ENCODE data around the gene CREB5. TPM values are rescaled to one million over a fixed set of nuclear protein-coding genes. Genes with fewer than 3 reads are reported as not detected.

CREB5 gene
- total RNA-seq, 1 donor from 2014 or later = 52.2 TPM

DNA sequence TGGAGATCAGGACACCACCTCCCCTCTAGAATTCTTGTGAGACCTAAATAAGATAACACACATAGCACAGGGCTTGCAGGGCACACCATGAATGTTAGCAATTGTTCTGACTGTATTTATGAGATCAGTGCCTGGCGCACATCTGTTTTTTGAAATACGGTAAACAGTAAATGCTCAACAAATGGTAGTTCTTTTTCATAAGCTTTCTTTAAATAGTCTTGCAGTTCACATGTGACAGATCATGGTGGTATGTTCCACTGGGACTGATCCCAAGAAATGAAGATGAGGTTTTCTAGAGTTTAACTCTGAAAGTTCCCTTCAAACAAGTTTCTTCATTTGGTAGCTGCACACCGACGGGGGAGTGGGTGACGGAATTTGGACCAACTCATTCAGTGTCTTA is 34.8 kb downstream of the CREB5 start:
- Histone ChIP-seq H3K36me3 (ENCODE audit: control insufficient read depth in 3 of 3, insufficient read depth in 3 of 3, low read length in 3 of 3) (peaks cover 0 to 2% (median 0%) of the 10 kb centered on the region in 3 donors), H3K9me3 (ENCODE audit: control insufficient read depth in 3 of 3, low read length in 3 of 3) (no peaks in the 10 kb centered on the region), H3K4me3 (ENCODE audit: low read length in 3 of 3) (no peak overlapping the region), H3K27me3 (ENCODE audit: control insufficient read depth in 3 of 3, insufficient read depth in 3 of 3, low read length in 3 of 3) (no peaks in the 10 kb centered on the region), H3K4me1 (ENCODE audit: control insufficient read depth in 3 of 3, insufficient read depth in 3 of 3, low read length in 3 of 3) (no peaks in the 10 kb centered on the region), H3K9ac (ENCODE audit: low read depth in 1 of 3, low read length in 3 of 3) (no peak overlapping the region), H3K27ac (ENCODE audit: low read depth, low read length) (no peak overlapping the region)

DNA sequence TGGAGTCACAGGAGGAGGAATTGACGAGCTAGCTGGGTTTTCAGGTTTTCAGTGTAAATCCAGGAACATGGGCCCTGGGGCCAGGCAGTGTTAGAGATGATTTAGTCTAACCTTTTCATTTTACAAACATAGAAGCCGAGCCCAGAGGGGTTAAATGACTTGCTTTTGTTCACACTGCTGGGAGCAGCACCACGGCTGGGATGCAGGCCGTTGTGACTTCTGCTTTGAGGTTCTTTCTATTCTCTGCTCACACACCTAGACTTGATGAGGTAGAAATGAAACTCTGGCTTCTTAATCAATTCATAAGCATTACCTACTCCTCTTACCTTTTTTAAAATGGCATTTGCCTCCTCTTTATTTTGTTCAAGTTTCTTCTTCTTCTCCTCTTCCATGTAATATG is 36.4 kb downstream of the CREB5 start:
- no peaks in the 10 kb centered on the region for H3K27me3 ChIP-seq (ENCODE audit: control insufficient read depth in 3 of 3, insufficient read depth in 3 of 3, low read length in 3 of 3)
- H3K36me3 ChIP-seq (ENCODE audit: control insufficient read depth in 3 of 3, insufficient read depth in 3 of 3, low read length in 3 of 3) = peaks cover 0 to 2% (median 0%) of the 10 kb centered on the region in 3 donors
- H3K27ac ChIP-seq (ENCODE audit: low read depth, low read length) = no peak overlapping the region
- no peaks in the 10 kb centered on the region for H3K9me3 ChIP-seq (ENCODE audit: control insufficient read depth in 3 of 3, low read length in 3 of 3)
- no peak overlapping the region for H3K4me3 ChIP-seq (ENCODE audit: low read length in 3 of 3)
- H3K4me1 ChIP-seq (ENCODE audit: control insufficient read depth in 3 of 3, insufficient read depth in 3 of 3, low read length in 3 of 3) = no peaks in the 10 kb centered on the region
- H3K9ac ChIP-seq (ENCODE audit: low read depth in 1 of 3, low read length in 3 of 3) = no peak overlapping the region

DNA sequence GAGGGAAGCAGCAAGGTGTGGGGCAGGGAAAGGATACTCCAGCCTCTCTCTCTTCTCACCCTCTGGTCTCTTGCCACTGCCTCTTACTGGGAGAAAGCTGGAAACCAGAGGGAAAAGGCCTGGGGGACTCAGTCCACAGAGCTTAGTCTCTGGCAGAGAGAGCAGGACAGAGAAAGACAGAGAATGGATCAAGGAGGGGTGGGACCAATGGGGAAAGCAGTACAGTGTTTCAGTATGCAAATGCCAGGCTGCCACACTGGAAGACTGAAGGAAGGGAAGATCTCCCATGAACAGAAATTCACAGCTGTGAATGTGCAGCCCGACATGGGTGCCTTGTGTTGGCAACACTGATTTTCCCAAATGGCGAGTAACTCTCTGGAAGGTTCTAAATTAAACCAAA is 40.4 kb downstream of the CREB5 start:
- H3K36me3 ChIP-seq (ENCODE audit: control insufficient read depth in 3 of 3, insufficient read depth in 3 of 3, low read length in 3 of 3) = no peaks in the 10 kb centered on the region
- H3K4me3 ChIP-seq (ENCODE audit: low read length in 3 of 3) = no peak overlapping the region
- H3K27ac ChIP-seq (ENCODE audit: low read depth, low read length) = no peak overlapping the region
- no peaks in the 10 kb centered on the region for H3K9me3 ChIP-seq (ENCODE audit: control insufficient read depth in 3 of 3, low read length in 3 of 3)
- no peaks in the 10 kb centered on the region for H3K4me1 ChIP-seq (ENCODE audit: control insufficient read depth in 3 of 3, insufficient read depth in 3 of 3, low read length in 3 of 3)
- H3K9ac ChIP-seq (ENCODE audit: low read depth in 1 of 3, low read length in 3 of 3) = no peak overlapping the region
- no peaks in the 10 kb centered on the region for H3K27me3 ChIP-seq (ENCODE audit: control insufficient read depth in 3 of 3, insufficient read depth in 3 of 3, low read length in 3 of 3)

DNA sequence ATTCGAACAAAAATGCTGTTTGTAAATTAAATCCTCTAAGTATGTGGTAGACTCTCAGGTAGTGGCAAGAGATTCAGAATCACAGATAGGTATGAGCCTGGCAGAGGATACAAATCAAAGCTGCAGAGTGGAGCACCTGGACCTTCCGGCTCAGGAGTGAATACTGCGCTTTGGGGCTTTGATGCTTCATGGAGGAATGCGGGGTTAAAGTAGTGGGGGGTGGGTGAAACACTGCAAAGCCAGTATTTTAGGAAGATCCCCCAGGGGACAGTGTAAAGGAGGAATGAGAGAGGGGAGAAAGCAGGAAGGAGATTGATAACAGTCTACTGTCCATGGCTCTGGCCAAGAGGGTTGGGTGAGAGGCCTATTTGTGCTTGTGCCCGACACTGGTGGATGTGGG is 43.2 kb downstream of the CREB5 start:
- no peaks in the 10 kb centered on the region for H3K36me3 ChIP-seq (ENCODE audit: control insufficient read depth in 3 of 3, insufficient read depth in 3 of 3, low read length in 3 of 3)
- no peak overlapping the region for H3K9ac ChIP-seq (ENCODE audit: low read depth in 1 of 3, low read length in 3 of 3)
- no peaks in the 10 kb centered on the region for H3K4me1 ChIP-seq (ENCODE audit: control insufficient read depth in 3 of 3, insufficient read depth in 3 of 3, low read length in 3 of 3)
- no peak overlapping the region for H3K4me3 ChIP-seq (ENCODE audit: low read length in 3 of 3)
- no peaks in the 10 kb centered on the region for H3K9me3 ChIP-seq (ENCODE audit: control insufficient read depth in 3 of 3, low read length in 3 of 3)
- H3K27me3 ChIP-seq (ENCODE audit: control insufficient read depth in 3 of 3, insufficient read depth in 3 of 3, low read length in 3 of 3) = no peaks in the 10 kb centered on the region
- no peak overlapping the region for H3K27ac ChIP-seq (ENCODE audit: low read depth, low read length)

DNA sequence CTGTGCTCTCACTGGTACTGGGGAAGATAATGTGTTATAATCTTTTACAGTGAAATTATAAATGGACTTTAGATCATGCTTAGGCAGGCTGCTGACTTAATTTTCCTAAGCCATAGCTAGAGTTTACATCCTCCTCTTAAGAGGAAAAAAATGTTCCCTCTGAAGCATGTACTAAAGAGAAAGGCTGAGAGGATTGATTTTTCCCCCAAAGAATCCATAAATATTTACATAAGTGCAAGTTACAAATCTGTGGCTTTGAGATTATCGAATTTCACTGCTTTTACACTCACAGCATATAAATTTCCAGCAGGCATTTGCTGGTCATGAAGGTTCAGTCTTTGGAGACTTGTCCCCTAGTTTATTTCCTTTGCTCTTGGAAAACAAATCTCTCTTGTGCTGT is 43.7 kb downstream of the CREB5 start:
- Histone ChIP-seq H3K27me3 (ENCODE audit: control insufficient read depth in 3 of 3, insufficient read depth in 3 of 3, low read length in 3 of 3) (no peaks in the 10 kb centered on the region), H3K36me3 (ENCODE audit: control insufficient read depth in 3 of 3, insufficient read depth in 3 of 3, low read length in 3 of 3) (no peaks in the 10 kb centered on the region), H3K27ac (ENCODE audit: low read depth, low read length) (no peak overlapping the region), H3K4me3 (ENCODE audit: low read length in 3 of 3) (no peak overlapping the region), H3K9me3 (ENCODE audit: control insufficient read depth in 3 of 3, low read length in 3 of 3) (no peaks in the 10 kb centered on the region), H3K9ac (ENCODE audit: low read depth in 1 of 3, low read length in 3 of 3) (no peak overlapping the region), H3K4me1 (ENCODE audit: control insufficient read depth in 3 of 3, insufficient read depth in 3 of 3, low read length in 3 of 3) (no peaks in the 10 kb centered on the region)

DNA sequence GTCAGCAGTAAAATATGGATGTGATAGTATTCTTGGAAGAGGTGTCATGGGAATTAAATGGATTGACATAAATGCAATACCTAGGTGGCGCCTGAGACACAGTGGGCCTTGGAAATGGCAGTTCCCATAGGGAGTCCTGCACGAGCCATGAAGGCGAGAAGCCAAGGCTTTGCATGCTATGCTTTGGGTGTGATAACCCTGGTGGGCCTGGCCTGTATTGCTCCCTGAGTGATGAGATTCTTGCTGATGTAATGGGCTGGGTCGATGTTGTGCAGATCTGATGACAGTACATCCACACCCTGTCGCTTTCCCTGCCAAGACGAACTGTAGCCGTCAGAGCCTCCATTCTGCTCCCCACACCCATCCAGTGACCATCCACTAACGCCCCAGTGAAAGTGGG is 46.4 kb downstream of the CREB5 start:
- Histone ChIP-seq H3K9ac (ENCODE audit: low read depth in 1 of 3, low read length in 3 of 3) (no peak overlapping the region), H3K4me1 (ENCODE audit: control insufficient read depth in 3 of 3, insufficient read depth in 3 of 3, low read length in 3 of 3) (no peaks in the 10 kb centered on the region), H3K27me3 (ENCODE audit: control insufficient read depth in 3 of 3, insufficient read depth in 3 of 3, low read length in 3 of 3) (no peaks in the 10 kb centered on the region), H3K9me3 (ENCODE audit: control insufficient read depth in 3 of 3, low read length in 3 of 3) (no peaks in the 10 kb centered on the region), H3K36me3 (ENCODE audit: control insufficient read depth in 3 of 3, insufficient read depth in 3 of 3, low read length in 3 of 3) (no peaks in the 10 kb centered on the region), H3K27ac (ENCODE audit: low read depth, low read length) (no peak overlapping the region), H3K4me3 (ENCODE audit: low read length in 3 of 3) (no peak overlapping the region)

DNA sequence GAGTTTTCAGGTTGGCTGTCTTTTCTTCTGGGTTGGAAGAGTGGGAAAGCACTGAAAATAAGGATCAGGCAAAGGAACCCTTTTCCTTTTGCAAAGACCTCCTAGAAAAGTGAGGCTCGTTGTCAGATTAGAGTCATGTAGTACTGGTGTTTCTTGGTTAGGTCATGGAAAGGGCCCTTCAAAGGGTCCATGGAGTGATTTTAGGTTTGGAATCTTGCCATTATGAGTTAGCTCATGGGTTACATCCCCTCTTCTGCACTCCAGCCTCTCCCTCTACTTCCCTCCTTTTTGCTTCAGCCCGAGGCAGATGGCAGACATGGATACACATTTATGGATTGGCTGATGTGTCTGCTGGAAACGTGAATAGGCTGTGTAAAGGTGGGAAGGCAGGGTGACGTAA is 47.0 kb downstream of the CREB5 start:
- no peaks in the 10 kb centered on the region for H3K4me1 ChIP-seq (ENCODE audit: control insufficient read depth in 3 of 3, insufficient read depth in 3 of 3, low read length in 3 of 3)
- H3K36me3 ChIP-seq (ENCODE audit: control insufficient read depth in 3 of 3, insufficient read depth in 3 of 3, low read length in 3 of 3) = no peaks in the 10 kb centered on the region
- no peaks in the 10 kb centered on the region for H3K9me3 ChIP-seq (ENCODE audit: control insufficient read depth in 3 of 3, low read length in 3 of 3)
- H3K27me3 ChIP-seq (ENCODE audit: control insufficient read depth in 3 of 3, insufficient read depth in 3 of 3, low read length in 3 of 3) = no peaks in the 10 kb centered on the region
- no peak overlapping the region for H3K4me3 ChIP-seq (ENCODE audit: low read length in 3 of 3)
- H3K9ac ChIP-seq (ENCODE audit: low read depth in 1 of 3, low read length in 3 of 3) = no peak overlapping the region
- no peak overlapping the region for H3K27ac ChIP-seq (ENCODE audit: low read depth, low read length)

DNA sequence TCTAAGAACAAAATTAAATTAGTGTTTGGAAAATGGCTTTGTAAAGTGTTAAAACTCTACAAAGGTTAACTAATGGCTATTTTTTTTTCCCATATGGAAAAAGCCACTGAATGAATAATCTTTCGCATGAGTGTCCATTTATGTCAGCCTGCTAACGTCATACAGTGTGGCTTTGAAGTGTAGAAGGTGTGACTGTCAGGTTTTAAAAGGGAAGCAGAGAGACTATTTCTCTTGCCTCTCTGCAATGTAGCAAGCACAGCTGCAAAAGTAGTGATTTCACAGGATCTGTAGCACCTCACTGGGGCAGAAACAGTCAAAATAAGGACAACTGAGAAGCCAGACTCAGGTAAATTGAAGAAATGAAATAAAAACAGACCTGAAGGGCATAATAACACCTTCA is 53.4 kb downstream of the CREB5 start:
- H3K27ac ChIP-seq (ENCODE audit: low read depth, low read length) = no peak overlapping the region
- no peaks in the 10 kb centered on the region for H3K27me3 ChIP-seq (ENCODE audit: control insufficient read depth in 3 of 3, insufficient read depth in 3 of 3, low read length in 3 of 3)
- no peak overlapping the region for H3K9ac ChIP-seq (ENCODE audit: low read depth in 1 of 3, low read length in 3 of 3)
- no peaks in the 10 kb centered on the region for H3K36me3 ChIP-seq (ENCODE audit: control insufficient read depth in 3 of 3, insufficient read depth in 3 of 3, low read length in 3 of 3)
- H3K4me1 ChIP-seq (ENCODE audit: control insufficient read depth in 3 of 3, insufficient read depth in 3 of 3, low read length in 3 of 3) = no peaks in the 10 kb centered on the region
- no peaks in the 10 kb centered on the region for H3K9me3 ChIP-seq (ENCODE audit: control insufficient read depth in 3 of 3, low read length in 3 of 3)
- H3K4me3 ChIP-seq (ENCODE audit: low read length in 3 of 3) = no peak overlapping the region

DNA sequence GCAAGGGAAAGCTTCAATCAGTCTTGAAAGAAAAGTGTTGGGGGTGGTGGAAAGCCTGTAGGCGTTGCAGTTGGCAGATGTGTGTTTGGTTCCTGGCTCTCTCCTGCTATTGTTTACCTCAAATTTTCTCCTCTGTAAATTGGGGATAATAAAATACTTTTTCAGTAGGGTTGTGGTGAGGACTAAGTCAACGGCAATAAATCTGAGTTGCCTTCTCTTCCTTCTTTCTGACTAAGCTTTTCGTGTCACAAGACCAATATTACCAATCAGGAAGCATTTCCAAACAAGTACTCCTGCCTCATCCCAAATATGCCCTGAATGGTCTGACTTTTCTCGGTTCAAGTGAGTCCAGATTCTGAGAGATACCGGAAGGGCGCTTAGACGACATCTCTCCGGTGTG is 54.0 kb downstream of the CREB5 start:
- H3K27ac ChIP-seq (ENCODE audit: low read depth, low read length) = no peak overlapping the region
- H3K4me3 ChIP-seq (ENCODE audit: low read length in 3 of 3) = no peak overlapping the region
- H3K36me3 ChIP-seq (ENCODE audit: control insufficient read depth in 3 of 3, insufficient read depth in 3 of 3, low read length in 3 of 3) = no peaks in the 10 kb centered on the region
- H3K9ac ChIP-seq (ENCODE audit: low read depth in 1 of 3, low read length in 3 of 3) = no peak overlapping the region
- H3K27me3 ChIP-seq (ENCODE audit: control insufficient read depth in 3 of 3, insufficient read depth in 3 of 3, low read length in 3 of 3) = no peaks in the 10 kb centered on the region
- H3K4me1 ChIP-seq (ENCODE audit: control insufficient read depth in 3 of 3, insufficient read depth in 3 of 3, low read length in 3 of 3) = no peaks in the 10 kb centered on the region
- no peaks in the 10 kb centered on the region for H3K9me3 ChIP-seq (ENCODE audit: control insufficient read depth in 3 of 3, low read length in 3 of 3)

DNA sequence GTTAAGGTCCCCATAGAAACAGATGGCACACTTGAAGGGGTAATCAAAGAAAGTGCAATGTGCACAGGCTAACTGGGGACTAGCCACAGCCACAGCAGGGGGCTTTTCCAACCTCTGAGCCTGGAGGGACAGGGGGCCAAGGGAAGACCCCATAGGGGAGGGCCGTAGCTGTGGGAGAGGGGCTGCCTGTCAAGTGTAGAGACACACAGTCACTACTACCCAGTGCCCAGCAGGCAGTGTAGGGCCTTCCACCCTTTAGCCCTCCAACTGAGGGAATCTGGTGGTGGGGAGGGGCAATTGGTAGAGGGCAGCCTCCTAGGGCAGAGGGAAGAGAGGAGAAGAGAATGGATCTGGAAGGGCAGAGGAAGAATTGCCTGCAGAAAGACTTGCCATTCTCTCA is 54.6 kb downstream of the CREB5 start:
- H3K9me3 ChIP-seq (ENCODE audit: control insufficient read depth in 3 of 3, low read length in 3 of 3) = no peaks in the 10 kb centered on the region
- H3K27ac ChIP-seq (ENCODE audit: low read depth, low read length) = no peak overlapping the region
- H3K9ac ChIP-seq (ENCODE audit: low read depth in 1 of 3, low read length in 3 of 3) = no peak overlapping the region
- no peaks in the 10 kb centered on the region for H3K36me3 ChIP-seq (ENCODE audit: control insufficient read depth in 3 of 3, insufficient read depth in 3 of 3, low read length in 3 of 3)
- no peak overlapping the region for H3K4me3 ChIP-seq (ENCODE audit: low read length in 3 of 3)
- no peaks in the 10 kb centered on the region for H3K27me3 ChIP-seq (ENCODE audit: control insufficient read depth in 3 of 3, insufficient read depth in 3 of 3, low read length in 3 of 3)
- H3K4me1 ChIP-seq (ENCODE audit: control insufficient read depth in 3 of 3, insufficient read depth in 3 of 3, low read length in 3 of 3) = no peaks in the 10 kb centered on the region

DNA sequence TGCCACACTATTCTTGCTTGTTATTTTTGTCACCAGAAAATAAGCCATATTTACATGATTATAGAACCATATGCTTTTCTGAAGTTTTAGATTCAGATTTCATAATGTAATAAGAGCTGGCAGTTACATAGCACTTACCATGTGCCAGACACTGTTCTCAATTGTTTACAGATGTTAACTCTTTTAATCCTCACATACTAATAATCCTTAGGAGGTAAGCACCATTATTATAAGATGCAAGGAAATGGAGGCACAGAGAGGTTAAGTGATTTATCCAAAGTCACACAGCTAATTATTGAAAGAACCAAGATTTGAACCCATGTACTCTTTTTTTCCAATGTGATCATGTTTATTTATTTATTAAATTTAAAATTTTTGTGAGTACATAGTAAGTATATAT is 57.2 kb downstream of the CREB5 start:
- Histone ChIP-seq H3K4me3 (ENCODE audit: low read length in 3 of 3) (no peak overlapping the region), H3K4me1 (ENCODE audit: control insufficient read depth in 3 of 3, insufficient read depth in 3 of 3, low read length in 3 of 3) (peaks cover 0 to 8% (median 2%) of the 10 kb centered on the region in 3 donors), H3K36me3 (ENCODE audit: control insufficient read depth in 3 of 3, insufficient read depth in 3 of 3, low read length in 3 of 3) (no peaks in the 10 kb centered on the region), H3K9me3 (ENCODE audit: control insufficient read depth in 3 of 3, low read length in 3 of 3) (no peaks in the 10 kb centered on the region), H3K27ac (ENCODE audit: low read depth, low read length) (no peak overlapping the region), H3K9ac (ENCODE audit: low read depth in 1 of 3, low read length in 3 of 3) (no peak overlapping the region), H3K27me3 (ENCODE audit: control insufficient read depth in 3 of 3, insufficient read depth in 3 of 3, low read length in 3 of 3) (no peaks in the 10 kb centered on the region)
